Choroid plexus epithelial cell (primary cell): ENCODE measurements around the gene LHX3.

Source experiments
- DNase-seq: peaks from one replicate; pipeline ENCODE4 v3.0.0-alpha.2; 2010; ENCODE audit warnings: low read depth
- H3K4me3 ChIP-seq: 2 replicates; pipeline ENCODE4 v1.5.1; 2011; ENCODE audit warnings: low read depth, mild to moderate bottlenecking, control low read depth, low read length, moderate library complexity
- CTCF ChIP-seq: conservative IDR thresholded peaks from 2 replicates; pipeline ENCODE4 v1.5.1; 2011; ENCODE audit warnings: low read depth, mild to moderate bottlenecking, control low read depth, inconsistent platforms, low read length, moderate library complexity

Gene LHX3

GRCh38 chr9:136211006-136211405 lies 6.1 kb upstream of the LHX3 start:
- no peak for TF ChIP-seq CTCF
- no peak overlapping the region for H3K4me3 ChIP-seq
- DNase-seq, result no peak

- no peak for TF ChIP-seq CTCF
- no peak overlapping the region for H3K4me3 ChIP-seq
- no peak for DNase-seq
Measured at GRCh38 chr9:136210276-136210675, 5.3 kb upstream of the LHX3 start.

- TF ChIP-seq CTCF, result no peak
- H3K4me3 ChIP-seq, result no peak overlapping the region
- DNase-seq, result no peak
Measured at GRCh38 chr9:136209786-136210185, 4.9 kb upstream of the LHX3 start.

- no peak overlapping the region for H3K4me3 ChIP-seq
- TF ChIP-seq CTCF, result no peak
- no peak for DNase-seq
Measured at GRCh38 chr9:136209232-136209631, 4.3 kb upstream of the LHX3 start.

- H3K4me3 ChIP-seq, result no peak overlapping the region
- no peak for DNase-seq
- TF ChIP-seq CTCF, result no peak
Measured at GRCh38 chr9:136208675-136209074, 3.7 kb upstream of the LHX3 start.

- no peak overlapping the region for H3K4me3 ChIP-seq
- no peak for DNase-seq
- no peak for TF ChIP-seq CTCF
Measured at GRCh38 chr9:136207616-136208015, 2.7 kb upstream of the LHX3 start.

- DNase-seq, result no peak
- H3K4me3 ChIP-seq, result no peak overlapping the region
- no peak for TF ChIP-seq CTCF
Measured at GRCh38 chr9:136206602-136207275, 1.8 kb upstream of the LHX3 start.
